Panc1 (cell line): ENCODE results near the gene IRF2BP1. TPM values are rescaled to one million over a fixed set of nuclear protein-coding genes. Genes with fewer than 3 reads are reported as not detected.

Experiments
- ATAC-seq: fragments of 200-7000 bp; cut with Tn5 transposase; 2 replicates; pipeline ENCODE4 v1.9.1; 2020; ENCODE audit warnings: mild to moderate bottlenecking, moderate library complexity
- BruUV-seq: library from RNA; stranded (reverse); fragments of 400-500 nt; replicated peaks from 2 replicates; lab custom pipeline; 2021; lab: Mats Ljungman, UMichigan
- CTCF ChIA-PET: fragments of 300-600 bp; sonication (Branson Sonifier 250); formaldehyde crosslinking; loops from one replicate; lab custom pipeline; 2022; ENCODE audit warnings: antibody characterized with exemption; lab: Charles Lee
- POLR2A ChIA-PET: fragments of 300-600 bp; sonication (Branson Sonifier 250); formaldehyde crosslinking; loops from one replicate; lab custom pipeline; 2022; ENCODE audit warnings: antibody characterized with exemption; lab: Charles Lee
- DNase-seq: peaks from one replicate; pipeline ENCODE4 v3.0.0-alpha.2; 2010; ENCODE audit warnings: low read depth, low spot score
- H3K27ac ChIP-seq: 2 replicates; pipeline ENCODE4 v1.5.1; 2011; ENCODE audit warnings: mild to moderate bottlenecking, low read length, inconsistent platforms
- H3K27me3 ChIP-seq: fragments of 200-500 bp; sonication (Bioruptor generic); 2 replicates; pipeline ENCODE4 v1.6.0; 2014; ENCODE audit warnings: low read length, inconsistent platforms; ENCODE audit not compliant: control insufficient read depth, insufficient read depth
- H3K36me3 ChIP-seq: fragments of 200-500 bp; sonication (Bioruptor generic); 2 replicates; pipeline ENCODE4 v1.5.1; 2014; ENCODE audit warnings: inconsistent platforms, mild to moderate bottlenecking, low read length, moderate library complexity; ENCODE audit not compliant: control insufficient read depth, insufficient read depth
- H3K4me1 ChIP-seq: 2 replicates; pipeline ENCODE4 v1.5.1; 2011; ENCODE audit warnings: inconsistent platforms, mild to moderate bottlenecking, low read length, moderate library complexity; ENCODE audit not compliant: control insufficient read depth, insufficient read depth
- H3K4me3 ChIP-seq, 2 experiments: 2 replicates each; pipeline ENCODE4 v1.5.1; 2011 to 2012; ENCODE audit warnings: low read depth in 2 of 2, low read length in 2 of 2, mild to moderate bottlenecking in 2 of 2, inconsistent platforms in 1 of 2, moderate library complexity in 1 of 2
- H3K9me3 ChIP-seq: fragments of 200-500 bp; sonication (Bioruptor generic); 2 replicates; pipeline ENCODE4 v1.5.1; 2014; ENCODE audit warnings: low read depth, mild to moderate bottlenecking, inconsistent platforms, low read length, moderate library complexity; ENCODE audit not compliant: control insufficient read depth, insufficient read depth
- CTCF ChIP-seq: fragments of 450-650 bp; IDR thresholded peaks from 2 replicates; pipeline ENCODE4 v1.5.1; 2017; ENCODE audit warnings: mild to moderate bottlenecking
- POLR2AphosphoS5 ChIP-seq: IDR thresholded peaks from 2 replicates; pipeline ENCODE4 v1.6.1; 2012; ENCODE audit warnings: mild to moderate bottlenecking, low read depth, low read length, moderate library complexity
- REST ChIP-seq, 2 experiments: IDR thresholded peaks; 2 replicates each; pipeline ENCODE4 v1.6.1; 2011 to 2012; ENCODE audit warnings: low read depth in 2 of 2, control low read depth in 1 of 2, low read length in 1 of 2, mild to moderate bottlenecking in 1 of 2, moderate library complexity in 1 of 2; ENCODE audit not compliant: insufficient read depth in 1 of 2
- SIN3A ChIP-seq: IDR thresholded peaks from 2 replicates; pipeline ENCODE4 v1.6.1; 2012; ENCODE audit warnings: low read depth, mild to moderate bottlenecking, low read length, moderate library complexity, borderline replicate concordance; ENCODE audit not compliant: insufficient read depth
- TCF7L2 ChIP-seq: IDR thresholded peaks from 2 replicates; pipeline ENCODE4 v1.6.1; 2011; ENCODE audit warnings: mild to moderate bottlenecking, low read depth, low read length, inconsistent platforms
- in situ Hi-C: cut with HindIII; loops from 2 replicates; pipeline ENCODE4 v1.10.0; 2016; ENCODE audit warnings: low sequenced_read_pairs, low pct_unique_long_range_greater_than_20kb
- intact Hi-C: fragments of 100-400 bp; cut with micrococcal nuclease; formaldehyde crosslinking; loops from one replicate; pipeline ENCODE4 v1.10.0; 2022; ENCODE audit not compliant: unreplicated experiment
- total RNA-seq: library from RNA; stranded (reverse); gene quantifications from one replicate; pipeline ENCODE4 v1.2.1, GENCODE V29; 2021; ENCODE audit not compliant: unreplicated experiment

The IRF2BP1 gene
- total RNA-seq, 1 experiment from 2014 or later = 21.9 TPM

DNA sequence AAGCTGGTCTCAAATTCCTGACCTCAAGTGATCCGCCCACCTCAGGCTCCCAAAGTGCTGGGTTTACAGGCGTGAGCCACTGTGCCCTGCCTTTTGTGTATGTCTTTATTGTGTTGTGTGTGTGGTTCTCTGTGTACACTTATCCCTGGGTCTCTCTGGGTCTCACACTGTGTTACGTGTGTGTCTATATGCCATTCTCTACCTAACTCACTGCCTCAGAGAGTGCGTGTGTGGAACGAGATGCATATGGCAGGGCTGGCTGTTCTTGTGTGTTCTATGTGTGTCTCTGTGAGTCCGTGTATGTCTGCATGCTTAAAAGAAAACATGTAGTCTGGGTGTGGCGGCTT, 11.3 kb downstream of the IRF2BP1 start:
- CTCF ChIA-PET = no interaction called here
- H3K36me3 ChIP-seq = no peaks in the 10 kb centered on the region

GRCh38 chr19:45873219-45873772, 12.6 kb downstream of the IRF2BP1 start:
- in situ Hi-C loops = no loop called here
- CTCF ChIA-PET = no interaction called here

More for the DNA sequence above, 11.3 kb downstream of the IRF2BP1 start:
- Histone ChIP-seq H3K27me3 (no peaks in the 10 kb centered on the region), H3K4me1 (no peaks in the 10 kb centered on the region), H3K9me3 (no peaks in the 10 kb centered on the region), H3K4me3 (no peak overlapping the region), H3K27ac (no peak overlapping the region)
- in situ Hi-C loops (no loop called here), intact Hi-C loops (no loop called here)
- BruUV-seq = no TSS peak
- DNase-seq (no peak), ATAC-seq (no peak)
- no peak for TF ChIP-seq SIN3A
- no peak for TF ChIP-seq POLR2AphosphoS5
- no peak for TF ChIP-seq TCF7L2
- TF ChIP-seq CTCF = no peak
- no peak for TF ChIP-seq REST (IDR thresholded peaks at IDR 0.05; ENCODE audit: insufficient read depth in 1 of 2, low read depth in 2 of 2, low read length in 1 of 2)
- POLR2A ChIA-PET = interaction anchor here (0.7 kb wide), 1 partner anchor 11 kb away, joined by 3 read pairs; no protein-coding TSS in a partner anchor

More at GRCh38 chr19:45873219-45873772, 12.6 kb downstream of the IRF2BP1 start:
- no peaks in the 10 kb centered on the region for H3K4me1 ChIP-seq
- H3K4me3 ChIP-seq = no peak overlapping the region
- no peak for ATAC-seq
- no peak for DNase-seq
- intact Hi-C loops = no loop called here
- no peak for TF ChIP-seq REST (IDR thresholded peaks at IDR 0.05; ENCODE audit: insufficient read depth in 1 of 2, low read depth in 2 of 2, low read length in 1 of 2)
- no peak for TF ChIP-seq SIN3A
- TF ChIP-seq CTCF = no peak
- TF ChIP-seq TCF7L2 = no peak
- TF ChIP-seq POLR2AphosphoS5 = no peak
- no peaks in the 10 kb centered on the region for H3K36me3 ChIP-seq
- BruUV-seq = no TSS peak
- no peaks in the 10 kb centered on the region for H3K27me3 ChIP-seq
- no peak overlapping the region for H3K27ac ChIP-seq
- no peaks in the 10 kb centered on the region for H3K9me3 ChIP-seq
- POLR2A ChIA-PET = no interaction called here
